Stimulated activated naive CD8-positive, alpha-beta T cell treated with anti-CD3 and anti-CD28 coated beads, Interleukin-15, Interleukin-2, amounts not matched to agents 100 ng/mL and 50 ng/mL, for 24 hours (primary cell): ENCODE data around the gene TTC8.

Experiments used
- H3K27ac Mint-ChIP-seq: one replicate; pipeline ENCODE4 v1.8.0; 2021; ENCODE audit warnings: mild to moderate bottlenecking, mixed read lengths
- H3K27me3 Mint-ChIP-seq: one replicate; pipeline ENCODE4 v1.8.0; 2021; ENCODE audit warnings: mixed read lengths
- H3K36me3 Mint-ChIP-seq: one replicate; pipeline ENCODE4 v1.8.0; 2021; ENCODE audit warnings: low read depth, mixed read lengths
- H3K4me1 Mint-ChIP-seq: one replicate; pipeline ENCODE4 v1.8.0; 2021; ENCODE audit warnings: low read depth, mixed read lengths
- H3K4me3 Mint-ChIP-seq: one replicate; pipeline ENCODE4 v1.8.0; 2021; ENCODE audit warnings: mild to moderate bottlenecking, mixed read lengths
- H3K9me3 Mint-ChIP-seq: one replicate; pipeline ENCODE4 v1.8.0; 2021; ENCODE audit warnings: mixed read lengths

The TTC8 gene

DNA sequence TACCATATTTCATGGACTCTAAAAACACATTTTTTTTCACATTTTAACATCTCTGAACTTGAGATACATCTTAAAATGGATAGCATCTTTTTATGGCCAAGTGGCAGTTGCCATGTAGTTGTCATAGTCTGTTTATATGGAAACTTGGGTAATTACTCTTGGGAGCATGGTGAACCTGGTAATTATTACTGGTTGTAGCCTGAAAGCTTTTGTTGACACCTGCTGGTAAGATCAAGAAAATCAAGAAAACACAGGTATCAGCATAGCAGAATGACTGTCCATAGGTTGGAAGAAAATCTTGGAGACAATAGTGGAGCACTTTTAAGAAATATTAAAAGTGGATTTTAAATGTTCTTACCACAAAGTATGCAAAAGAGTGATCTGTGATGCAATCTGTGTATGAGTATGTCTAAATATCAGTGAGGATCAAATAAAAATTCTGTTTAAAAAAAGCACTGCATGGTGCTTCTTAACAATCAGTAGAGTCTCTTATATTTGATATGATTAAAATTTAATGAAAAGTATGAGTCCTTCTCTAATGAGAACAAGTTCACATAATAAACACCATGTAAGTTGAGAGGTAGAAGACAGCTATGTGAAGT, 44.2 kb downstream of the TTC8 start:
- H3K4me3 Mint-ChIP-seq: no peak overlapping the region
- H3K36me3 Mint-ChIP-seq: peaks cover 9% of the 10 kb centered on the region
- H3K27ac Mint-ChIP-seq: no peak overlapping the region
- no peaks in the 10 kb centered on the region for H3K4me1 Mint-ChIP-seq
- no peaks in the 10 kb centered on the region for H3K27me3 Mint-ChIP-seq
- H3K9me3 Mint-ChIP-seq: no peaks in the 10 kb centered on the region

DNA sequence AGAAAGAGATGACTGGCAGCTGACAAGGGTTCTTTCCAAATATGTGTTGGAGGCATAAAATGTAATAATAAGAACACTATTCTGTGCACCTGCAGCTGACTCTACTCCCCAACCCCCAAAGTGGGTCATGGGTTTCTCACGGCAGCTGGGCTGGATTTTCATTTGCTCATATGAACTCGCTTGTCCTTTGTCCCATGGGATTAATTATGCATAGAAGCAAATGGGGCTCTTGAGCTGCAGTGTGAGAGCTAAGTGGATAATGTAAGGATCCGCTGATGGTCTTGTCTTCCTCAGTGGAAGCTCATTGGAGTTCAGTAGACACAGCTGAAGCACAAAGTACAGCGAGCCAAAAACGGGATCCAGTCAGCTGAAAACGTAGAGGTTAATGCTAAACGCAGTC, 46.3 kb downstream of the TTC8 start:
- Mint-ChIP-seq H3K9me3 (no peaks in the 10 kb centered on the region), H3K4me1 (no peaks in the 10 kb centered on the region), H3K36me3 (peaks cover 9% of the 10 kb centered on the region), H3K27me3 (no peaks in the 10 kb centered on the region), H3K27ac (no peak overlapping the region), H3K4me3 (no peak overlapping the region)

DNA sequence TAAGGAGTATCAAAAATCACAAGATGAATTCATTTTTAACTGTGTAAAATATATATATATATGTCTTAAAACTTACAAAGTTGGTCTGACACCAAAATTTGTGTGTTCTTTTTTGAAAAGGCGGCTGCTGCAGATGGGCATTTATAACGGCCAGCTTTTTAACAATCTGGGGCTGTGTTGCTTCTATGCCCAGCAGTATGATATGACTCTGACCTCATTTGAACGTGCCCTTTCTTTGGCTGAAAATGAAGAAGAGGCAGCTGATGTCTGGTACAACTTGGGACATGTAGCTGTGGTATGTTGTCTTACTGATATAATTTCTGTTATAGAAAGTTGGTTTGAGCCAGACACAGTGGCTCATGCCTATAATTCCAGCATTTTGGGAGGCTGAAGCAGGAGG, 47.0 kb downstream of the TTC8 start:
- Mint-ChIP-seq H3K4me1 (no peaks in the 10 kb centered on the region), H3K36me3 (peaks cover 9% of the 10 kb centered on the region), H3K27me3 (no peaks in the 10 kb centered on the region)

DNA sequence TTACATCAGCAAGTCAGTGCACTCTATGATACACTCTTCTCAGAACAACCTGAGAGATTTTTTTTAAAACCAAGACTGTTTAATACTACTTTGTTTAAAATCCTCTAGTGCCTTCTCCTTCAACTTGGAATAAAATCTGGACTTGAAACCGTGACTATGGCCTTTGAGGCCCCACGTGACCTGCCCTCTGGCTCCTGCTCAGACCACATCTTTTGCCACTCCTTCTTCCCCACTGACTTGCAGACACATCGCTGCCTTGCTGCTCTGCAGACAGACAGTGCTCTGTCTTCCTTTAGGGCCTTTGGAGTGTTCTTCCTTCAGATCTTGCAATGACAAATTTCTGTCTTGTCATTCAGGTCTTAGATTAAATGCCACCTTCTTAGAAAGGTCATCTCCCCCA, 48.5 kb downstream of the TTC8 start:
- H3K27ac Mint-ChIP-seq: no peak overlapping the region
- no peaks in the 10 kb centered on the region for H3K4me1 Mint-ChIP-seq
- peaks cover 9% of the 10 kb centered on the region for H3K36me3 Mint-ChIP-seq
- H3K9me3 Mint-ChIP-seq: no peaks in the 10 kb centered on the region
- H3K27me3 Mint-ChIP-seq: no peaks in the 10 kb centered on the region
- H3K4me3 Mint-ChIP-seq: no peak overlapping the region

More for the DNA sequence above, 47.0 kb downstream of the TTC8 start:
- Mint-ChIP-seq H3K4me3 (no peak overlapping the region), H3K27ac (no peak overlapping the region), H3K9me3 (no peaks in the 10 kb centered on the region)

DNA sequence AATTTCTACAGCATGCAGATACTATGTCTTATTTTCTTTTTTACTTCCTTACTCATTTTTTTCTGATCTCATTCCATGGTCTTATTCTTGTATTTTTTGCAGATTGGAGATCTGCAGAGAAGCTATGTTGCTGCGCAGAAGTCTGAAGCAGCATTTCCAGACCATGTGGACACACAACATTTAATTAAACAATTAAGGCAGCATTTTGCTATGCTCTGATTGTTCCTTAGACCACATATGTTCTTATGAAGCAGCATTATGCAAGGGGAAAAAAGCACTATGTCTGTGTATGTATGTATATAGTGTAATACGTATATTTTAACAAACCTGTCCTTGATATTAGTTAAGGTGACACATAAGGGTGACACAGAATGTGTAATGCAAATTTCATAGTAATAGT, 52.7 kb downstream of the TTC8 start:
- H3K9me3 Mint-ChIP-seq: peaks cover 14% of the 10 kb centered on the region
- H3K4me3 Mint-ChIP-seq: no peak overlapping the region
- peaks cover 31% of the 10 kb centered on the region for H3K36me3 Mint-ChIP-seq
- no peak overlapping the region for H3K27ac Mint-ChIP-seq
- H3K4me1 Mint-ChIP-seq: no peaks in the 10 kb centered on the region
- H3K27me3 Mint-ChIP-seq: no peaks in the 10 kb centered on the region

DNA sequence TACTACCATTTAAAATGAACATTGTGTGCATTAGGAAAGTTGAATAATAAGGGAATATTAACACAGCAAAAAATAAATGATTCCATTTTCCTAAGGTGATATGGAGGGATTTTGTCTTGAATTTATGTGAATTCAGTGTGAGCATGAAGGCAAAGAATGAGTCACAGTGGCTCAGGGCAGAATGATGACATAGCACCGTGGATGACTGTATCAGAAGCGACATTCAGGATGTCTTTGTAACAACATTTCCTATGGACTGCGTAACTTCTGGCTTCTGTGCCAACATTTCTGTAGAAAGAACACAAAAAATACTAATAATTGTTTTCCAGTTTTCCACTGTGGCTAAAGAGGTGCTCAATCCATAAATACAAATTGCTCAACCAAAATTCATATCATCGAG, 54.6 kb downstream of the TTC8 start:
- Mint-ChIP-seq H3K36me3 (peaks cover 39% of the 10 kb centered on the region), H3K4me1 (no peaks in the 10 kb centered on the region), H3K4me3 (no peak overlapping the region), H3K9me3 (peaks cover 27% of the 10 kb centered on the region), H3K27ac (no peak overlapping the region), H3K27me3 (no peaks in the 10 kb centered on the region)

DNA sequence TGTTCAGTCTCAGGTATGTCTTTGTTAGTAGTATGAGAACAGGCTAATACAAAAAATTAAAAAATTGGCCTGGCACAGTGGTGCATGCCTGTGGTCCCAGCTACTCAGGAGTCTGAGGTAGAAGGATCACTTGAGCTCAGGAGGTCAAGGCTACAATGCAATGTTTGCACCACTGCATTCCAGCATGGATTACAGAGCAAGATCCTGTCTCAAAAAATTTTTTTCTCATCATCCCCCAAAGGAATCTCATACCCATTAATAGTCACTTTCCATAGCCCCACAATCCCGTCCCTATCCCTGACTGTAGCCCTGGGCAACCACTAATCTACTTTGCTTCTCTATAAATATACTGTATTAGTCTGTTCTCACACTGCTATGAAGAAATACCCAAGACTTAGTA, 57.8 kb downstream of the TTC8 start:
- peaks cover 39% of the 10 kb centered on the region for H3K36me3 Mint-ChIP-seq
- no peaks in the 10 kb centered on the region for H3K4me1 Mint-ChIP-seq
- H3K27ac Mint-ChIP-seq: no peak overlapping the region
- H3K27me3 Mint-ChIP-seq: peaks cover 20% of the 10 kb centered on the region
- H3K4me3 Mint-ChIP-seq: no peak overlapping the region
- H3K9me3 Mint-ChIP-seq: peaks cover 27% of the 10 kb centered on the region

DNA sequence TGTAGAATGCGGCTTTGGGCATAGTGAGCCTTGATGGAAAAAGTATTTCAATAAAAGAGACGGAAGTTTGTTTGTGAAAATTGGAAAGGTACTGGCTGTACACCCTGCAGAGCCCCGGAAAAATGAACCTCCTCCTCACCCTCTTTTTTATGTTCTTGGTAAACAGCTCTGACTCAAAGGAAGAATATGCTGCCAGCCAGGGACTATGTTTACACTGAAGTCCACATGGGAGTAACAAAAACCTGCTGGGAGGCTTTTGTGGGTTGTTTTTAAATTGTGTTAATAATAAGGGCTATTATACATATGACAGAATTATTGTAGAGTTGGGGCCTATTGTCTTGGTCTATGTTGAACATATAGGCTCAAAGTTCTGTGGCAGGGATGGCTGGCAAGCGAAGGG, 70.7 kb downstream of the TTC8 start:
- Mint-ChIP-seq H3K4me3 (no peak overlapping the region), H3K9me3 (no peaks in the 10 kb centered on the region), H3K36me3 (no peaks in the 10 kb centered on the region), H3K27me3 (peaks cover 18% of the 10 kb centered on the region), H3K27ac (no peak overlapping the region), H3K4me1 (no peaks in the 10 kb centered on the region)

DNA sequence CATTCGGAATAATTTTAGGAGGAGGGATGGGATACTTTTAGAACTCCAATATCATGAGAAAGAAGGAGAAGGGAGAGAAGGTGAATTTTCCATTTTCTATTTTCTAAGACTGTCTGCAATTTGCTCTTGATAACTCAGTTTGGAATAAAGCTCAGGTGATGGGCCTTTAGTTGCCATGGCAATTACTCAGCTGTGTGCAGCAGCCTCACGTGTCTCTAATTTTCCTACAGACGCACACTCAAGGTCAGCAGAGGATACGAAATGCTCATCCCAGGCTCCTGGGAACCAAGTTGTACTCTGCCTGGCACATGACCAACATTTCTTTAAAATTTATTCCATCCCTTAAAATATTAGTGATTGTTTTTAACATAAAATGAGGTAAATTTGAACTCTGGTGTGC, 76.7 kb downstream of the TTC8 start:
- Mint-ChIP-seq H3K27ac (no peak overlapping the region), H3K4me1 (no peaks in the 10 kb centered on the region), H3K27me3 (peaks cover 12% of the 10 kb centered on the region), H3K36me3 (no peaks in the 10 kb centered on the region), H3K4me3 (no peak overlapping the region), H3K9me3 (no peaks in the 10 kb centered on the region)

DNA sequence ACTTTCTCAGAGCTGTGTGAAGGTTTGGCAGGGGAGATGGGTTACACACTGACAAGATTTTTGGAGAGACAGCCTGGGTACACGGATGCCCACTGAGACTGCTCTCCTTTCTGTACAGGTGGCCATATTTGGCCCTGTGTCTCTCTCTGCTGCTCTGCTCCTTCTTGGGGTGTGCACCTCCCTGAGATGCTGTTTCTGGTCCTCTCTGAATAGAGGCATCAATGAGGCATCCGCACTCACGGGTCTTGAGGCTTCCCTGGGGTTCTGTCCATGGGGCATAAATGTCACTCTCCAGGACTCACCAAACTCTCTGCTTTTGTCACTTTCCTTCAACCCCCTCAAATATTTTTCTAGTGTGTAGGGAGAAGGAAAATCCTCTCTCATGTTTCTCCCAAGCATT, 77.5 kb downstream of the TTC8 start:
- H3K4me1 Mint-ChIP-seq: no peaks in the 10 kb centered on the region
- no peak overlapping the region for H3K27ac Mint-ChIP-seq
- no peaks in the 10 kb centered on the region for H3K9me3 Mint-ChIP-seq
- H3K4me3 Mint-ChIP-seq: no peak overlapping the region
- H3K27me3 Mint-ChIP-seq: peaks cover 12% of the 10 kb centered on the region
- no peaks in the 10 kb centered on the region for H3K36me3 Mint-ChIP-seq

DNA sequence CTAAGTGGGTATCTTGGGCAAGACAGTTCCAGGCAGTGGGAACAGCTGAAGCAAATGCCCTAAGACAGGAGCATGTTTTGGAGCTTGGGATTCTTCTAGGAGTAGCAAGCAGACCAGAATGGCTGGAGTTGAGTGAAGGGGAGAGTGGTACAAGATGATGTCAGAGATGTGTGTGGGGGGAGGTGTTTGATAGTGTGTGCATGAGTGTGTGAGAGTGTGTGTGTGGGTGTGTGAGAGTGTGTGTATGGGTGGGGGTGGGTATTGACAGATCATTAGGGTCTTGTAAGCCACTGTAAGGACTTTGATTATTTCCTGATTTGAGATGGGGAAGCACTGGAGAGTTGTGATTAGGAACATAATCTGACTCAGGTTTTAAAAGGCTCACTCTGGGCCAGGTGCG, 78.4 kb downstream of the TTC8 start:
- peaks cover 12% of the 10 kb centered on the region for H3K27me3 Mint-ChIP-seq
- H3K36me3 Mint-ChIP-seq: no peaks in the 10 kb centered on the region
- no peak overlapping the region for H3K4me3 Mint-ChIP-seq
- peaks cover 3% of the 10 kb centered on the region for H3K9me3 Mint-ChIP-seq
- no peaks in the 10 kb centered on the region for H3K4me1 Mint-ChIP-seq
- H3K27ac Mint-ChIP-seq: no peak overlapping the region

DNA sequence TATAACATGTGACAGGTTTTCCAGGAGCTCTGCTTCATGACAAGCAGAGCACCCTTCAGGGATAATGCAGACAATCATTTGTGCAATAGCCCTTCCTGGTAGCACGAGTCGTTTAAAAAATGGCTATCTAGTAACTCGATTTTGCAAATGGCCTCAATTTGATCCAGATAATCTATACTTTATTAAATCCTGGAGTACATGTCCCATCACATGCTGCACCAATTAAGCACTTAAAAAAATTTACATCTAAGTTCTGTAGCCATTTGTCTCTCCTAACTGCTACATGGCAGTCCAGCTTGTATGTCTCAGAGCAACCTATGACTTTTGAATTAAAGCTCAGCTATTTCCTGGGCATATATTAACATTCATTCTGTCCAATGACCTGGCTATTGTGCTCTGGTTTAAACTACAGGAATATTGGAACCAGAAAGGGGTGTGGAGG, 79.8 kb downstream of the TTC8 start:
- H3K27ac Mint-ChIP-seq: no peak overlapping the region
- peaks cover 12% of the 10 kb centered on the region for H3K27me3 Mint-ChIP-seq
- no peak overlapping the region for H3K4me3 Mint-ChIP-seq
- no peaks in the 10 kb centered on the region for H3K36me3 Mint-ChIP-seq
- H3K4me1 Mint-ChIP-seq: no peaks in the 10 kb centered on the region
- peaks cover 5% of the 10 kb centered on the region for H3K9me3 Mint-ChIP-seq

DNA sequence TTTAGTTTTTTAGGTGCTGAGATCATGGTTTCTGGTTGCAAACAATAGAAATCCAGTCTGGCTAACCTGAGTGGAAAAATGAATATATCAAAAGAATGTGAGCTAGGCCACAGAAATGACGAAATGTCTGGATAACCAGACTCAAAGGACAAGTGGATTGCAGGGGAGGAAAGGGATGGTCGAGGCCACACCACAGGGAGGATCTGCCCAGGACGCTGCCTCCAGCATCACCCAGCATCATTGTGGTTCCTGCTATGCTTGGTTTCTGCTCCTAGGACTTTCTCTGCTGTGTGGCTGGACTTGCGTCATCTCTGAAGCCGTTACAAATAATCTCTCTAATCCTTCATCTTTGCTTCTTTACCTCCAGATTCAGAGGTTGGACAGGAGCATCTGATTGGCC, 80.4 kb downstream of the TTC8 start:
- no peak overlapping the region for H3K27ac Mint-ChIP-seq
- peaks cover 15% of the 10 kb centered on the region for H3K27me3 Mint-ChIP-seq
- H3K36me3 Mint-ChIP-seq: no peaks in the 10 kb centered on the region
- no peaks in the 10 kb centered on the region for H3K4me1 Mint-ChIP-seq
- H3K9me3 Mint-ChIP-seq: peaks cover 5% of the 10 kb centered on the region
- no peak overlapping the region for H3K4me3 Mint-ChIP-seq

DNA sequence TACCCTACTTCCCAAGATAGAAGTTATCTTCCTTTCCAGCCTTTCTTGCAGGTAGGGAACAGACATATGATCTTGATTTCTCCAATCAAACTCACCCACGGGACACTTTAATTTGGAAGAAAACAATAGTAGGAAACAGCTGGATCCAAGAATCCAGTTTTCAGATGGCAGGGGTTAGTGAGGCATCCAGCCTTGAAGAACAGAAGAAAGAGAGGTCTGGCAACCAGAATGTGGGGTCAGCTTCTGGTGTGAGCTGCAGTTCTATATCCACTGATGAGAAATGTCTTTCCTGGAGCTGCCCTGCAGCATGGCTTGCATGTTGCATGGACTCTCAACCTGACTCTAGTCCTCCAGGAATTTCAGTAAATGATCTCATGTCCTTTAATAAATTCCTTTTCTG, 83.8 kb downstream of the TTC8 start:
- Mint-ChIP-seq H3K36me3 (no peaks in the 10 kb centered on the region), H3K9me3 (peaks cover 5% of the 10 kb centered on the region), H3K4me1 (no peaks in the 10 kb centered on the region), H3K27ac (no peak overlapping the region), H3K4me3 (no peak overlapping the region), H3K27me3 (peaks cover 3% of the 10 kb centered on the region)

DNA sequence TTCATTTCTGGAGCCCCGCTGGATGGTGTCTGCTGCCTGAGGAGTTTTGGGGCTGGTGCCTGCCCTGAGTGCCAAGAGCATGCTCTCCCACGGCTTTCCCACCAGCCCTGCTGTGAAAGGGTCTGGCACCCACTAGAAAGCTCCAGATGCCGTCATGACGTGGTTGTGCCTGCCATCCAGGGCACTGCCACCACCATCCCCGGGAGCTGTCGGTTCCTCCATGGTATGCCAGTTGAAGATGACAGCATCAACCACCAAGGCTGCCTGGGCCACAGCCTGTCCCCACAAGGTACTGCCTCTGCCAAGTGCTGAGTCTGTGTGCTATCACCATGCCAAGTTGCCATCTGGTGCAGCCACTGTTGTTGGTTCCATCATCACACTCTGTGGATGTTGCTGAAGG, 85.9 kb downstream of the TTC8 start:
- no peaks in the 10 kb centered on the region for H3K36me3 Mint-ChIP-seq
- peaks cover 9% of the 10 kb centered on the region for H3K27me3 Mint-ChIP-seq
- H3K4me3 Mint-ChIP-seq: no peak overlapping the region
- no peak overlapping the region for H3K27ac Mint-ChIP-seq
- no peaks in the 10 kb centered on the region for H3K4me1 Mint-ChIP-seq
- peaks cover 5% of the 10 kb centered on the region for H3K9me3 Mint-ChIP-seq

DNA sequence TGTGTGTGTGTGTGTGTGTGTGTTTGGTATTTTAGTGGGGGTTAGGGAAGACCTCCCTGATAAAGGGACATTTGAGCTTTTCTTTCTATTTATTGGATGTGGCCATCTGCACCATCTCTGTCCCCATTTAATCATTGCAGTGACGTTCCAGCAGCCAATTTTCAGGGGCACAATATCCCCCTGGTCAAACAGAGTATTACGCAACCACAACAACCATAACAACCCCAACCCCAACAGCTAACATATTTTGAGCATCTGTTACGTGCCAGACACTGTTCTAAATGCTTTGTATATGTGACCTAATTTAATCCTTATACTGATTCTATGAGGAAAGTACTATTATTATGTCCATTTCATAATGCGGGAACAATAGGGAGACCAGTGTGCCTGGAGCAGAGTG, 87.4 kb downstream of the TTC8 start:
- Mint-ChIP-seq H3K9me3 (peaks cover 5% of the 10 kb centered on the region), H3K4me1 (no peaks in the 10 kb centered on the region), H3K36me3 (no peaks in the 10 kb centered on the region), H3K27me3 (peaks cover 9% of the 10 kb centered on the region), H3K27ac (no peak overlapping the region), H3K4me3 (no peak overlapping the region)
